HepG2 (cell line): Measurements from ENCODE around the gene ZNF451. TPM values are rescaled to one million over a fixed set of nuclear protein-coding genes. Genes with fewer than 3 reads are reported as not detected.

Source experiments
- AHR ChIP-seq: IDR thresholded peaks from 2 replicates; pipeline ENCODE4 v1.6.1; 2018; ENCODE audit warnings: missing genetic modification reagents, missing compliant biosample characterization
- CC2D1A ChIP-seq: sonication (generic); formaldehyde crosslinking; IDR thresholded peaks from 2 replicates; pipeline ENCODE4 v1.8.1; 2023; ENCODE audit warnings: mild to moderate bottlenecking, missing genetic modification reagents
- CHD2 ChIP-seq: IDR thresholded peaks from 2 replicates; pipeline ENCODE4 v1.6.1; 2011; ENCODE audit warnings: low read depth, low read length, improper control_type of control experiment
- E2F2 ChIP-seq: sonication (generic); formaldehyde crosslinking; IDR thresholded peaks from 2 replicates; pipeline ENCODE4 v1.4.0; 2020; ENCODE audit warnings: missing genetic modification reagents, borderline replicate concordance
- HOXA5 ChIP-seq: sonication (generic); formaldehyde crosslinking; IDR thresholded peaks from 2 replicates; pipeline ENCODE4 v1.4.0; 2020; ENCODE audit warnings: missing genetic modification reagents
- REPIN1 ChIP-seq: sonication (generic); formaldehyde crosslinking; IDR thresholded peaks from 2 replicates; pipeline ENCODE4 v1.8.0; 2022; ENCODE audit warnings: missing genetic modification reagents, low read depth, mild to moderate bottlenecking, borderline replicate concordance
- ZBTB49 ChIP-seq: sonication (generic); formaldehyde crosslinking; IDR thresholded peaks from 2 replicates; pipeline ENCODE4 v1.4.0; 2020; ENCODE audit warnings: missing genetic modification reagents, borderline replicate concordance
- ZFP36L2 ChIP-seq: sonication (generic); formaldehyde crosslinking; IDR thresholded peaks from 2 replicates; pipeline ENCODE4 v1.4.0; 2020; ENCODE audit warnings: missing genetic modification reagents
- ZKSCAN5 ChIP-seq: sonication (generic); formaldehyde crosslinking; IDR thresholded peaks from 2 replicates; pipeline ENCODE4 v1.5.1; 2020; ENCODE audit warnings: mild to moderate bottlenecking, missing genetic modification reagents
- ZNF24 ChIP-seq: fragments of 450-650 bp; IDR thresholded peaks from 2 replicates; pipeline ENCODE4 v1.6.1; 2017; ENCODE audit warnings: antibody characterized with exemption, mild to moderate bottlenecking
- ZNF337 ChIP-seq: sonication (generic); formaldehyde crosslinking; IDR thresholded peaks from 2 replicates; pipeline ENCODE4 v1.5.1; 2020; ENCODE audit warnings: missing genetic modification reagents, low read depth, mild to moderate bottlenecking, borderline replicate concordance
- ZNF34 ChIP-seq: sonication (generic); formaldehyde crosslinking; IDR thresholded peaks from 2 replicates; pipeline ENCODE4 v1.4.0; 2020; ENCODE audit warnings: mild to moderate bottlenecking, missing genetic modification reagents, borderline replicate concordance
- ZNF468 ChIP-seq: sonication (generic); formaldehyde crosslinking; IDR thresholded peaks from 2 replicates; pipeline ENCODE4 v1.8.0; 2022; ENCODE audit warnings: mild to moderate bottlenecking, moderate library complexity, missing genetic modification reagents
- ZNF549 ChIP-seq: sonication (generic); formaldehyde crosslinking; IDR thresholded peaks from 2 replicates; pipeline ENCODE4 v1.5.0; 2020; ENCODE audit warnings: missing genetic modification reagents
- ZNF580 ChIP-seq: IDR thresholded peaks from 2 replicates; pipeline ENCODE4 v1.6.1; 2016; ENCODE audit warnings: low read depth, borderline replicate concordance
- ZNF746 ChIP-seq: sonication (generic); formaldehyde crosslinking; IDR thresholded peaks from 2 replicates; pipeline ENCODE4 v1.8.0; 2022; ENCODE audit warnings: mild to moderate bottlenecking, missing genetic modification reagents
- ZNF761 ChIP-seq: sonication (generic); formaldehyde crosslinking; conservative IDR thresholded peaks from 2 replicates; pipeline ENCODE4 v1.4.0; 2020; ENCODE audit warnings: mild to moderate bottlenecking, missing genetic modification reagents
- ZNF816 ChIP-seq: sonication (generic); formaldehyde crosslinking; IDR thresholded peaks from 2 replicates; pipeline ENCODE4 v1.8.0; 2022; ENCODE audit warnings: missing genetic modification reagents, mild to moderate bottlenecking, borderline replicate concordance
- polyA plus RNA-seq, 8 experiments: library from polyadenylated mRNA; depleted of rRNA in 3 of 8; stranded (reverse) in 7 of 8; unstranded in 1 of 8; fragments of >200 nt; fragmentation: Illumina TruSeq in 4 of 8; extraction: Trizol in 4 of 8; gene quantifications; 2 replicates each; pipeline versions ENCODE4 v1.2.1 to v1.2.3, GENCODE V29; 2011 to 2016; ENCODE audit warnings: low read depth in 4 of 8, missing spikeins in 1 of 8, mixed read lengths in 1 of 8; ENCODE audit not compliant: insufficient read depth in 1 of 8
- total RNA-seq, 5 experiments: library from RNA; depleted of rRNA; stranded (reverse); fragments of >200 nt; fragmentation: Illumina TruSeq; extraction: Trizol; gene quantifications; 2 replicates each; pipeline ENCODE4 v1.2.3, GENCODE V29; 2016; ENCODE audit warnings: low read depth in 1 of 5
- TF ChIP-seq, protein P1 (sequence below): sonication (generic); formaldehyde crosslinking; conservative IDR thresholded peaks from 2 replicates; pipeline ENCODE4 v1.8.1; 2023; ENCODE audit warnings: missing genetic modification reagents
- TF ChIP-seq, protein P2 (sequence below): sonication (generic); formaldehyde crosslinking; IDR thresholded peaks from 2 replicates; pipeline ENCODE4 v1.4.0; 2020; ENCODE audit warnings: low read depth, mild to moderate bottlenecking, missing genetic modification reagents
- TF ChIP-seq, protein P3 (sequence below): sonication (generic); formaldehyde crosslinking; IDR thresholded peaks from 2 replicates; pipeline ENCODE4 v1.5.0; 2020; ENCODE audit warnings: missing genetic modification reagents

ZNF451 gene
- total and polyA plus RNA-seq, 2 of the 13 experiments (the other 11 are each of a cell fraction or from before 2014, with no cell fraction given) = 32.1 to 65.7 TPM

DNA sequence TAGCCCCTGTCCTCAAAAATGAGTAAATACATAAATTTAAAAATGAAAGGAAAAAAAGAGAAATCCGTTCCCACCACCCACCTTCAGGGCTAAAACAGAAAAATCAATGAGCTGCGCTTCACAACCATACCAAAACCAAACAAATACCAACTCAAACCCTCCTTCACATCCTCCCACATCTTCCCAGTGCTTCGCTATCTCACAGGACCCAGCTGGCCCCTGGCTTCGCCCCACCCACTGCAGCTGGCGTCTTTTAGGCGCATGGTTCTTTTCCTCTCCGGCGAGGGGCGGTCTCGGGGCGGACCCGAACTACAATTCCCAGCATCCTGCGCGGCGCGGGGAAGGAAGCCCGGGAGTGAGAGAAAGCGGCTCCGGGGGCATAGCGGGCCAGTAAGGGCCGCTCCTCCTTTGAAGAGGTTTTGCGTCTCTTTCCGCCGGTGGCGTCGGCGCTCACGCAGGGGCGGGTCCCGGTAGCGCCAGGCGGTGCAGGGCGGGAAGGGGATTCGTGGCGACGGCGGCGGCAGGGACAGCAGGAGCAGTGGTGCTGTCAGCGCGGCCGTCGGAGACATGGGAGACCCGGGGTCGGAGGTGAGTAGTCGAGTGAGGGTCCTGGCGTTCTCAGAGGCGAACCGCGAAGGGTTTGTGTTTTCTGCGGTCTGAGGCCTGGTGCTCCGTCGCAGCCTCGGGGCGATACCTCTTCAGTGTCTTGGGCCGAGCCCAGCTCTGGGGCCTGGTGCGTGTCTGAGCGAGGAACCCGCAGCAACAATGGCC, at the start of gene ZNF451 (continued):
- TF ChIP-seq ZNF816 (CRISPR knock-in tag) (peak; percentile 82; the same call in 1 of the 2 replicates), ZNF761 (no peak; the same call in 1 of the 2 replicates), ZBTB49 (no peak), REPIN1 (CRISPR knock-in tag) (peak; percentile 78), ZNF24 (no peak), ZNF34 (CRISPR knock-in tag) (0 out of 2 replicates have a peak, but pooled peaks have one; percentile 40), ZNF337 (CRISPR knock-in tag) (no peak), CHD2 (no peak), ZKSCAN5 (CRISPR knock-in tag) (no peak), CC2D1A (no peak), E2F2 (no peak; the same call in 1 of the 2 replicates), ZFP36L2 (CRISPR knock-in tag) (no peak), AHR (CRISPR knock-in tag) (peak; percentile 83; the same call in 1 of the 2 replicates), HOXA5 (CRISPR knock-in tag) (peak; percentile 67), ZNF746 (CRISPR knock-in tag) (no peak; the same call in 1 of the 2 replicates), ZNF468 (CRISPR knock-in tag) (no peak), ZNF549 (no peak), ZNF580 (CRISPR knock-in tag) (peak; percentile 84)
- TF ChIP-seq, protein P1, sequence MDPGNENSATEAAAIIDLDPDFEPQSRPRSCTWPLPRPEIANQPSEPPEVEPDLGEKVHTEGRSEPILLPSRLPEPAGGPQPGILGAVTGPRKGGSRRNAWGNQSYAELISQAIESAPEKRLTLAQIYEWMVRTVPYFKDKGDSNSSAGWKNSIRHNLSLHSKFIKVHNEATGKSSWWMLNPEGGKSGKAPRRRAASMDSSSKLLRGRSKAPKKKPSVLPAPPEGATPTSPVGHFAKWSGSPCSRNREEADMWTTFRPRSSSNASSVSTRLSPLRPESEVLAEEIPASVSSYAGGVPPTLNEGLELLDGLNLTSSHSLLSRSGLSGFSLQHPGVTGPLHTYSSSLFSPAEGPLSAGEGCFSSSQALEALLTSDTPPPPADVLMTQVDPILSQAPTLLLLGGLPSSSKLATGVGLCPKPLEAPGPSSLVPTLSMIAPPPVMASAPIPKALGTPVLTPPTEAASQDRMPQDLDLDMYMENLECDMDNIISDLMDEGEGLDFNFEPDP (CRISPR knock-in tag) = no peak
- TF ChIP-seq, protein P2, sequence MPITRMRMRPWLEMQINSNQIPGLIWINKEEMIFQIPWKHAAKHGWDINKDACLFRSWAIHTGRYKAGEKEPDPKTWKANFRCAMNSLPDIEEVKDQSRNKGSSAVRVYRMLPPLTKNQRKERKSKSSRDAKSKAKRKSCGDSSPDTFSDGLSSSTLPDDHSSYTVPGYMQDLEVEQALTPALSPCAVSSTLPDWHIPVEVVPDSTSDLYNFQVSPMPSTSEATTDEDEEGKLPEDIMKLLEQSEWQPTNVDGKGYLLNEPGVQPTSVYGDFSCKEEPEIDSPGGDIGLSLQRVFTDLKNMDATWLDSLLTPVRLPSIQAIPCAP (CRISPR knock-in tag) = no peak
- TF ChIP-seq, protein P3, sequence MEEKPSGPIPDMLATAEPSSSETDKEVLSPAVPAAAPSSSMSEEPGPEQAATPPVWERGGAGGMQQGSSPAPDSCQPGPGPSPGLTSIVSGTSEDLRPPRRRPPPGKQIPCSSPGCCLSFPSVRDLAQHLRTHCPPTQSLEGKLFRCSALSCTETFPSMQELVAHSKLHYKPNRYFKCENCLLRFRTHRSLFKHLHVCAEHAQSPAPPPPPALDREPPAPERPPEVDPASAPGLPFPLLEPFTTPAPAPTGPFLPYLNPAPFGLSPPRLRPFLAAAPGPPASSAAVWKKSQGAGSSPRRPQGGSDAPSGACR = peak; percentile 90
